Neural progenitor cell (in vitro differentiated cells): ENCODE data around the gene D2HGDH.

Experiments used
- EZH2 ChIP-seq: fragments of 200-600 bp; sonication (generic); IDR thresholded peaks from 2 replicates; pipeline ENCODE4 v1.6.1; 2017; ENCODE audit warnings: antibody characterized with exemption, mild to moderate bottlenecking, moderate library complexity
- EZH2phosphoT487 ChIP-seq: fragments of 200-600 bp; sonication (generic); IDR thresholded peaks from 2 replicates; pipeline ENCODE4 v1.6.1; 2017; ENCODE audit warnings: antibody characterized with exemption
- TF ChIP-seq, protein P1 (sequence below): fragments of 200-600 bp; sonication (generic); IDR thresholded peaks from 2 replicates; pipeline ENCODE4 v1.5.1; 2017; ENCODE audit warnings: antibody characterized with exemption, mild to moderate bottlenecking

DNA sequence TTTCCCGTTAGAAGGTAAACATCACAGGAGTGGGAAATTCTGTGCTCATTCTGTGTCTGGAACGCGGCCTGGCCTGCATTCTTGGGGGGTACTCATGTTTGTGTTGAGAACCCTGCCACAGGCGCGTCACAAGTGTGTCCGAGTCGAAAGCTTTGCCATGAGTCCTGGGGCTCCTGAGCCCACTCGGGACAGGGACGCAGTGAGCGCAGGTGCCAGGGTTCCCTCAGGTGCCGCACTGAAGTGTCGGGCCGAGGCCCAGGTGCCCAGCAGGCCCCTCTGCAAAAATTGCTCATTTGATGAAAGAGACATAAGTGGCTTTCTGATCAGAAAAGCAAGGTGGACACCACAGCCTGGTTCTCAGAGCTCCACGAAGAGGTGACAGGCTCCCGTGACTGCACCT, 4.7 kb downstream of the D2HGDH start:
- TF ChIP-seq, protein P1, sequence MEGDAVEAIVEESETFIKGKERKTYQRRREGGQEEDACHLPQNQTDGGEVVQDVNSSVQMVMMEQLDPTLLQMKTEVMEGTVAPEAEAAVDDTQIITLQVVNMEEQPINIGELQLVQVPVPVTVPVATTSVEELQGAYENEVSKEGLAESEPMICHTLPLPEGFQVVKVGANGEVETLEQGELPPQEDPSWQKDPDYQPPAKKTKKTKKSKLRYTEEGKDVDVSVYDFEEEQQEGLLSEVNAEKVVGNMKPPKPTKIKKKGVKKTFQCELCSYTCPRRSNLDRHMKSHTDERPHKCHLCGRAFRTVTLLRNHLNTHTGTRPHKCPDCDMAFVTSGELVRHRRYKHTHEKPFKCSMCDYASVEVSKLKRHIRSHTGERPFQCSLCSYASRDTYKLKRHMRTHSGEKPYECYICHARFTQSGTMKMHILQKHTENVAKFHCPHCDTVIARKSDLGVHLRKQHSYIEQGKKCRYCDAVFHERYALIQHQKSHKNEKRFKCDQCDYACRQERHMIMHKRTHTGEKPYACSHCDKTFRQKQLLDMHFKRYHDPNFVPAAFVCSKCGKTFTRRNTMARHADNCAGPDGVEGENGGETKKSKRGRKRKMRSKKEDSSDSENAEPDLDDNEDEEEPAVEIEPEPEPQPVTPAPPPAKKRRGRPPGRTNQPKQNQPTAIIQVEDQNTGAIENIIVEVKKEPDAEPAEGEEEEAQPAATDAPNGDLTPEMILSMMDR = no peak
- TF ChIP-seq EZH2 (no peak), EZH2phosphoT487 (no peak)
